Heart right ventricle (tissue), 16 donors: ENCODE measurements around the gene SLC25A30. TPM values are rescaled to one million over a fixed set of nuclear protein-coding genes. Genes with fewer than 3 reads are reported as not detected.
"Not testable (repeated sequence)": the region's sequence is repeated elsewhere in the genome, so short reads cannot be mapped to it uniquely, and the experiment has no call there.

Source experiments
- ATAC-seq, 8 donors: fragments of 200-7000 bp; cut with Tn5 transposase; one replicate each; pipeline ENCODE4 v1.9.1; 2020; ENCODE audit warnings: mild to moderate bottlenecking in 8 of 8, moderate library complexity in 8 of 8, moderate number of reproducible peaks in 1 of 8
- DNase-seq, 2 donors: peaks; one replicate each; pipeline ENCODE4 v3.0.0-alpha.2; 2020
- H3K27ac ChIP-seq, 10 donors: fragments of 200-600 bp; sonication (generic) in 2 of 10; one replicate each; pipeline versions ENCODE4 v1.5.0 to v1.8.0; 2020 to 2022; ENCODE audit warnings: mild to moderate bottlenecking in 3 of 10
- H3K27me3 ChIP-seq, 7 donors: fragments of 200-600 bp; one replicate each; pipeline ENCODE4 v1.8.0; 2021 to 2022; ENCODE audit warnings: mild to moderate bottlenecking in 2 of 7
- H3K36me3 ChIP-seq, 9 donors: fragments of 200-600 bp; sonication (generic) in 1 of 9; one replicate each; pipeline versions ENCODE4 v1.5.0 to v1.8.0; 2020 to 2022; ENCODE audit warnings: mild to moderate bottlenecking in 2 of 9
- H3K4me1 ChIP-seq, 9 donors: fragments of 200-600 bp; sonication (generic) in 1 of 9; one replicate each; pipeline versions ENCODE4 v1.5.0 to v1.8.0; 2020 to 2022; ENCODE audit warnings: mild to moderate bottlenecking in 4 of 9
- H3K4me3 ChIP-seq, 10 donors: fragments of 200-600 bp; sonication (generic) in 2 of 10; one replicate each; pipeline versions ENCODE4 v1.5.0 to v1.8.0; 2020 to 2022; ENCODE audit warnings: mild to moderate bottlenecking in 7 of 10, moderate library complexity in 2 of 10
- H3K9me3 ChIP-seq, 11 donors: fragments of 200-600 bp in 10 of 11; sonication (generic) in 2 of 11; one replicate each; pipeline versions ENCODE4 v1.5.0 to v1.8.0; 2013 to 2022; ENCODE audit warnings: mild to moderate bottlenecking in 2 of 11, control low read depth in 1 of 11, moderate library complexity in 1 of 11
- WGBS, 2 donors: extraction: QIAGEN DNeasy Blood & Tissue Kit; methylation state at CpG; one replicate each; pipeline ENCODE4 v1.1.7; 2013; ENCODE audit warnings: inconsistent platforms in 1 of 2; 5-methylcytosine and 5-hydroxymethylcytosine counted together
- intact Hi-C, 10 donors: fragments of 100-400 bp; cut with DNase I; formaldehyde crosslinking; loops; one replicate each; pipeline versions ENCODE4 v1.11.1 to v1.14.2; 2022
- polyA plus RNA-seq, 2 donors: library from polyadenylated mRNA; stranded (reverse); fragments of 200-250 nt; gene quantifications; one replicate each; pipeline ENCODE4 v1.2.3, GENCODE V29; 2013
- total RNA-seq, 10 donors: library from RNA; stranded (reverse); fragmentation: NEBNext Ultra II Directional in 3 of 10; extraction: Animal tissue kit (Norgen Biotek cat#: 25700) in 3 of 10; gene quantifications; one replicate each; pipeline versions ENCODE4 v1.2.1 to v1.2.4, GENCODE V29; 2021 to 2023
- TF ChIP-seq, protein P1 (sequence below), 9 donors: fragments of 200-600 bp; sonication (generic) in 2 of 9; IDR thresholded peaks; one replicate each; pipeline versions ENCODE4 v1.5.0 to v1.8.0; 2021 to 2022; ENCODE audit warnings: antibody characterized with exemption in 9 of 9, mild to moderate bottlenecking in 5 of 9, moderate library complexity in 1 of 9
- donor health status: Arrhythmogenic right ventricular cardiomyopathy.
- donor health status: ischemic (EF 13 %, LVEDD 7.1; RV severe dilation, severe dysfunction).
- donor health status: healthy with polysubstance abuse.
- donor health status: DM: no; HTN: yes; CAD: no.
- donor health status: DM: no; HTN: no; CAD: no.
- donor health status: ischemic (EF 25% LVEDD 6.9; RV normal size, moderate dysfunction).
- donor health status: ischemic (EF 25% LVEDD 5.7; RV mildly dilated, moderate dysfunction).
- donor health status: healthy.
- donor health status: DM: yes; HTN: yes; CAD: no.
- donor health status: Ischemic cardiomyopathy.
- donor health status: ischemic (EF 35%, LVEDD 5.7; RV mildly dilated, moderate dysfunction).
- donor health status: nonischemic (EF 11% LVEDD 7.7; RV severe dilation, severe dysfunction).
- donor health status: DM: yes; HTN: yes; CAD: no.
- donor health status: PGD.
- donor health status: ischemic (EF 29% LVEDD 5.4; RV normal size, mild dysfunction).
- donor health status: nonischemic (EF 23%, LVEDD 6.1; RV moderate dilation, normal function).

Gene SLC25A30
- total and polyA plus RNA-seq, 12 donors: 9.3 to 280 (median 157) TPM

DNA sequence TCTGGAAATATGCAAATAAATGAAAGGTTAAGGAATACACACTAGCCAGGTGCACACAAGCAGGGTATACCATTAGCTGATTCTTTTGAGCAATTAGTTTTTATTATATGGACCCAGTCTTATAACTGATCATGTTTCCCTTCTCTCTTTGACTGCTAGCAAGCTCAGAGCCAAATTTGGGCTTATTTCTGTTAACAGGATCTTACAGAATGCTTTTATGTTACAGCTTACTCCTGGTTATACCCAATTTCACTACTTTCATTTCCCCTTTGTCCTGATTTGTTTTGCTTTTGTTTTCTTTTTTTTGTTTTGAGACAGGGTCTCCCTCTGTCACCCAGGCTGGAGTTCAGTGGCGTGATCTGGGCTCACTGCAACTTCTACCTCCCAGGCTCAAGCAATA, 64.3 kb downstream of the SLC25A30 start:
- no peak for ATAC-seq
- Histone ChIP-seq H3K4me1 (peaks cover 0 to 17% (median 4%) of the 10 kb centered on the region in 9 donors), H3K9me3 (no peaks in the 10 kb centered on the region), H3K4me3 (no peak overlapping the region), H3K36me3 (peaks cover 0 to 94% (median 23%) of the 10 kb centered on the region in 9 donors), H3K27ac (no peak overlapping the region), H3K27me3 (no peaks in the 10 kb centered on the region)
- no peak for DNase-seq
- WGBS, 2 donors: 91 to 92% methylated on average over 1 of the region's 1 CpG
- TF ChIP-seq, protein P1, sequence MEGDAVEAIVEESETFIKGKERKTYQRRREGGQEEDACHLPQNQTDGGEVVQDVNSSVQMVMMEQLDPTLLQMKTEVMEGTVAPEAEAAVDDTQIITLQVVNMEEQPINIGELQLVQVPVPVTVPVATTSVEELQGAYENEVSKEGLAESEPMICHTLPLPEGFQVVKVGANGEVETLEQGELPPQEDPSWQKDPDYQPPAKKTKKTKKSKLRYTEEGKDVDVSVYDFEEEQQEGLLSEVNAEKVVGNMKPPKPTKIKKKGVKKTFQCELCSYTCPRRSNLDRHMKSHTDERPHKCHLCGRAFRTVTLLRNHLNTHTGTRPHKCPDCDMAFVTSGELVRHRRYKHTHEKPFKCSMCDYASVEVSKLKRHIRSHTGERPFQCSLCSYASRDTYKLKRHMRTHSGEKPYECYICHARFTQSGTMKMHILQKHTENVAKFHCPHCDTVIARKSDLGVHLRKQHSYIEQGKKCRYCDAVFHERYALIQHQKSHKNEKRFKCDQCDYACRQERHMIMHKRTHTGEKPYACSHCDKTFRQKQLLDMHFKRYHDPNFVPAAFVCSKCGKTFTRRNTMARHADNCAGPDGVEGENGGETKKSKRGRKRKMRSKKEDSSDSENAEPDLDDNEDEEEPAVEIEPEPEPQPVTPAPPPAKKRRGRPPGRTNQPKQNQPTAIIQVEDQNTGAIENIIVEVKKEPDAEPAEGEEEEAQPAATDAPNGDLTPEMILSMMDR (IDR thresholded peaks at IDR 0.05): no peak
- intact Hi-C loops: no loop called here

DNA sequence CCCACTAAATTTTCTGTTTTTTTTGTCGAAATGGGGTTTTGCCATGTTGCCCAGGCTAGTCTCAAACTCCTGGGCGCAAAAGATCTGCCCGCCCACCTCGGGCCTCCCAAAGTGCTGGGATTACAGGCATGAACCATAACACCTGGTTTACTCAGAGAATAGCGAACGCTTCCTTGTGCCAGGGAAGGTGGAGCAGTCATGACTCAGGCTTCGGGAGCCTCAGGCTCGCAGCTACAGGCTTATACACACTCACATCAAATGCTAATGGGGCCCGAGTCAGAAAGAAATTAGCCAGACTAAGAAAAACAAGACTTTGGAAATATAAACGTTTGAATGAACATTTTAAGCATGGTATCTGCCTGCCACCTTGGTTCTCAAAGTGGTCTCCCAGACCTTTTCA, 66.1 kb downstream of the SLC25A30 start:
- Histone ChIP-seq H3K4me3 (no peak overlapping the region), H3K4me1 (peaks cover 0 to 13% (median 8%) of the 10 kb centered on the region in 9 donors), H3K27me3 (no peaks in the 10 kb centered on the region), H3K27ac (no peak overlapping the region), H3K9me3 (no peaks in the 10 kb centered on the region), H3K36me3 (peaks cover 0 to 100% (median 19%) of the 10 kb centered on the region in 9 donors)
- ATAC-seq (no peak), DNase-seq (no peak)
- whole genome bisulfite sequencing, 2 donors: 84 to 86% methylated on average over 10 of the region's 10 CpGs
- intact Hi-C loops: no loop called here
- TF ChIP-seq, protein P1 (IDR thresholded peaks at IDR 0.05): no peak

DNA sequence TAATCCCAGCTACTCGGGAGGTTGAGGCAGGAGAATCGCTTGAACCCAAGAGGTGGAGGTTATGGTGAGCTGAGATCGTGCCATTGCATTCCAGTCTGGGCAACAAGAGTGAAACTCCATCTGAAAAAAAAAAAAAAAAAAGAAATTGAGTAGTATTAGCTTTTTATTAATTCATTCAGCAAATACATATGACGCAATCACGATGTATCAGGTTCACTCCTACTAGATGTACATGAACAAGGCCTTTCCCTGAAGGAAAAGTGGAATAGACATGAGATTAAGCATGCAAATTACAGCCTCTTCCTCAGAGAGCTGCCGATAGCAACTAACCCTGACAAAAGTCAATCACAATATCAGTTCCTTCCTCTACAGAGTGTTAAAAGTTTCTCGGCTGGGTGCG, 68.0 kb downstream of the SLC25A30 start:
- ATAC-seq (no peak), DNase-seq (no peak)
- H3K36me3 ChIP-seq: peaks cover 0 to 99% (median 10%) of the 10 kb centered on the region in 9 donors
- TF ChIP-seq, protein P1 (IDR thresholded peaks at IDR 0.05): no peak
- peak overlapping the region in 1 of 10 donors; percentile 46 for H3K27ac ChIP-seq
- intact Hi-C loops: no loop called here
- H3K27me3 ChIP-seq: no peaks in the 10 kb centered on the region
- peaks cover 0 to 11% (median 8%) of the 10 kb centered on the region in 9 donors for H3K4me1 ChIP-seq
- 96 to 97% methylated on average over 8 of the region's 8 CpGs for WGBS, 2 donors
- H3K9me3 ChIP-seq: no peaks in the 10 kb centered on the region
- no peak overlapping the region for H3K4me3 ChIP-seq

DNA sequence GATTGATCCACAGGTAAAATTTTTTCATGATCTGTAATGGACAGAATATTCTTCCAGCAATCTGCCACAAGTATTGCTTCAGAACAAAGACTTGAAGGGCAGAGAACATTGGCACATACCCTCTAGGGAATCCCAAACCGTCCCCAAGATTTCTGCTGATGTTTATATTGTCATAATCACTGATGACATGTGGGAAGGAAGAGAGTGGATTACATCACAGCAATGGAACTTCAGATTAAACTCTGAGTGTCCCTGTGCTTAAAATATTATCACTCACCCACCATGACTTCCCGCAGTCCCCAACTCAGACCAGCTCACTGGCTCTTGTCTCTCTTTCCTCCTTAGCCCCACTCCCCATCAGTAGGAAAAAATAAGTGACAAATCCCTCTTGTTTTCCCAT, 68.7 kb downstream of the SLC25A30 start:
- intact Hi-C loops: loop anchor here in 1 of 10 donors (10.0 kb wide), 1 partner anchor 115 kb away; the partner anchor contains the start of gene COG3
- no peaks in the 10 kb centered on the region for H3K27me3 ChIP-seq
- TF ChIP-seq, protein P1 (IDR thresholded peaks at IDR 0.05): no peak
- no peaks in the 10 kb centered on the region for H3K9me3 ChIP-seq
- peaks cover 0 to 11% (median 8%) of the 10 kb centered on the region in 9 donors for H3K4me1 ChIP-seq
- peak in 5 of 8 donors; percentile 32 to 58 (median 41) for ATAC-seq
- no peak for DNase-seq
- peak overlapping the region in 4 of 10 donors; percentile 15 to 46 (median 27) for H3K27ac ChIP-seq
- no peak overlapping the region for H3K4me3 ChIP-seq
- WGBS, 2 donors: 22 to 24% methylated on average over 2 of the region's 2 CpGs
- H3K36me3 ChIP-seq: peaks cover 0 to 99% (median 7%) of the 10 kb centered on the region in 9 donors

DNA sequence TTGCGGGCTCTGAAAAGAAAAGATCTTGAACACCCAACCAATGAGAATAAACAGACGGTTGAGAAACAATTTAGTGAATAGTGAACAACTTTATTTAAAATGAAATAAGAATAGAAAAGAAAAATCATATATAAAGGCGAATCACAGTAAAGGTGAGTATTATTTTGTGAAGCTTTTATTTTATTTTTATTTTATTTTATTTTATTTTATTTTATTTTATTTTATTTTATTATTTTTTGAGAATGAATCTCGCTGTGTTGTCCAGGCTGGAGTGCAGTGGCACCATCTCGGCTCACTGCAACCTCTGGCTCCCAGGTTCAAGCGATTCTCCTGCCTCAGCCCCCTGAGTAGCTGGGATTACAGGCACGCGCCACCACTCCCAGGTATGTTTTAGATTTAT, 74.1 kb downstream of the SLC25A30 start:
- H3K4me3 ChIP-seq, H3K27me3 ChIP-seq, ATAC-seq, H3K27ac ChIP-seq, H3K9me3 ChIP-seq, DNase-seq: not testable (repeated sequence)
- H3K36me3 ChIP-seq: peaks cover 0 to 64% (median 9%) of the 10 kb centered on the region in 9 donors
- H3K4me1 ChIP-seq: peaks cover 3 to 30% (median 21%) of the 10 kb centered on the region in 9 donors
- WGBS, 2 donors: 95 to 97% methylated on average over 8 of the region's 8 CpGs
- intact Hi-C loops: loop anchor here in 1 of 10 donors (5.0 to 10.0 kb wide), 2 partner anchors 53 to 121 kb away; partner anchors contain the start of gene COG3
